ENCODE measurements around the gene DMD. TPM values are rescaled to one million over a fixed set of nuclear protein-coding genes. Genes with fewer than 3 reads are reported as not detected.

The DMD gene
- total and polyA plus RNA-seq, 2 donors (not counting 1 experiment from before 2014, with no cell fraction given): 2.0 to 51.8 TPM

DNA sequence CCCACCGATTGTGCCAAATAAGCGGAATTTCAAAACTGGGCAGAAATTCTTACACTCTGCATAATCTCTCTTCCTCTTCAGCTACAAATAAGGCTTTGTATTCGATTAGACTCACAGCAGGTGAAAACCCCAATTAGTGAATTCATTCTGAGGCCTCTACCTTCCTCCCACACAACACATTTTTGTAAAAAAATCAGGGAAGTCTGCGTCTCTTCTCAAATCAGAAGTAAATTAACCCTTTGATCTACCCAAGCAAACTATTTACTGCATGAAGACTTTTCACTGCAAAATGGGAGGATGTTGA lies 1938.9 kb downstream of the DMD start:
- no peaks in the 10 kb centered on the region for H3K9me3 ChIP-seq (ENCODE audit: control extremely low read depth in 1 of 3, control insufficient read depth in 2 of 3, insufficient read depth in 1 of 3, low read length in 2 of 3)
- H3K4me1 ChIP-seq (ENCODE audit: control insufficient read depth in 2 of 2, insufficient read depth in 2 of 2, low read length in 2 of 2): no peaks in the 10 kb centered on the region
- no peak overlapping the region for H3K4me2 ChIP-seq (replicated peaks; ENCODE audit: low read depth, low read length, poor library complexity, severe bottlenecking)
- no peaks in the 10 kb centered on the region for H3K79me2 ChIP-seq (ENCODE audit: control insufficient read depth, insufficient read depth, low read length)
- no peak for DNase-seq
- H3K27me3 ChIP-seq (replicated peaks in 1 of 4; ENCODE audit: control extremely low read depth in 1 of 4, control insufficient read depth in 3 of 4, insufficient read depth in 4 of 4, low read length in 3 of 4): peaks cover 0 to 4% (median 1%) of the 10 kb centered on the region in 4 experiments
- H3K4me1 Mint-ChIP-seq: peaks cover 4% of the 10 kb centered on the region
- H3K27ac ChIP-seq (ENCODE audit: low read length in 2 of 2): no peak overlapping the region
- POLR2A ChIA-PET: no interaction called here
- H3K27me3 Mint-ChIP-seq: no peaks in the 10 kb centered on the region
- H3K9ac ChIP-seq (ENCODE audit: low read length): no peak overlapping the region
- H3K4me3 Mint-ChIP-seq: no peak overlapping the region
- TF ChIP-seq EZH2 (IDR thresholded peaks at IDR 0.05; ENCODE audit: borderline replicate concordance, insufficient read depth, low read depth, low read length, poor library complexity, severe bottlenecking) (no peak), CTCF (IDR thresholded peaks at IDR 0.05) (no peak)
- CTCF ChIA-PET: interaction anchor here (1.5 kb wide), 1 partner anchor 60 kb away, joined by 4 read pairs; no protein-coding TSS in a partner anchor
- H2AFZ ChIP-seq (ENCODE audit: insufficient read depth, low read depth, low read length, poor library complexity, severe bottlenecking): no peak overlapping the region
- H3K27ac Mint-ChIP-seq: no peak overlapping the region
- no peaks in the 10 kb centered on the region for H3K9me3 Mint-ChIP-seq (ENCODE audit: insufficient read depth)
- H3K36me3 ChIP-seq (replicated peaks in 1 of 2; ENCODE audit: control extremely low read depth in 1 of 2, control insufficient read depth in 1 of 2, extremely low read depth in 1 of 2, insufficient read depth in 2 of 2, low read length in 1 of 2): no peaks in the 10 kb centered on the region
- no CpG with 5 or more reads among the region's 4 CpGs for WGBS (ENCODE audit: insufficient coverage)
- H4K20me1 ChIP-seq (ENCODE audit: control insufficient read depth, insufficient read depth, low read length, poor library complexity, severe bottlenecking): no peaks in the 10 kb centered on the region
- H3K4me3 ChIP-seq (ENCODE audit: control extremely low read depth in 1 of 5, extremely low read depth in 1 of 5, insufficient read depth in 1 of 5, low read depth in 2 of 5, low read length in 4 of 5): no peak overlapping the region
- intact Hi-C loops (cut with micrococcal nuclease): no loop called here
- no peak for ATAC-seq (ENCODE audit: low read depth)

GRCh38 chrX:31271615-31272471 lies 1939.5 kb downstream of the DMD start:
- Mint-ChIP-seq H3K4me3 (no peak overlapping the region), H3K4me1 (peaks cover 4% of the 10 kb centered on the region), H3K9me3 (ENCODE audit: insufficient read depth) (no peaks in the 10 kb centered on the region), H3K27me3 (no peaks in the 10 kb centered on the region), H3K27ac (no peak overlapping the region)
- H3K9me3 ChIP-seq (ENCODE audit: control extremely low read depth in 1 of 3, control insufficient read depth in 2 of 3, insufficient read depth in 1 of 3, low read length in 2 of 3): no peaks in the 10 kb centered on the region
- H3K27me3 ChIP-seq (replicated peaks in 1 of 4; ENCODE audit: control extremely low read depth in 1 of 4, control insufficient read depth in 3 of 4, insufficient read depth in 4 of 4, low read length in 3 of 4): peaks cover 0 to 4% (median 1%) of the 10 kb centered on the region in 4 experiments
- no CpG with 5 or more reads among the region's 7 CpGs for WGBS (ENCODE audit: insufficient coverage)
- no peaks in the 10 kb centered on the region for H3K79me2 ChIP-seq (ENCODE audit: control insufficient read depth, insufficient read depth, low read length)
- ATAC-seq (ENCODE audit: low read depth) (no peak), DNase-seq (no peak)
- no peaks in the 10 kb centered on the region for H3K4me1 ChIP-seq (ENCODE audit: control insufficient read depth in 2 of 2, insufficient read depth in 2 of 2, low read length in 2 of 2)
- H3K36me3 ChIP-seq (replicated peaks in 1 of 2; ENCODE audit: control extremely low read depth in 1 of 2, control insufficient read depth in 1 of 2, extremely low read depth in 1 of 2, insufficient read depth in 2 of 2, low read length in 1 of 2): no peaks in the 10 kb centered on the region
- no peaks in the 10 kb centered on the region for H4K20me1 ChIP-seq (ENCODE audit: control insufficient read depth, insufficient read depth, low read length, poor library complexity, severe bottlenecking)
- POLR2A ChIA-PET: no interaction called here
- no peak overlapping the region for H3K9ac ChIP-seq (ENCODE audit: low read length)
- TF ChIP-seq EZH2 (IDR thresholded peaks at IDR 0.05; ENCODE audit: borderline replicate concordance, insufficient read depth, low read depth, low read length, poor library complexity, severe bottlenecking): no peak
- TF ChIP-seq CTCF (IDR thresholded peaks at IDR 0.05): no peak
- CTCF ChIA-PET: interaction anchor here (1.1 to 1.5 kb wide), 2 partner anchors 20 to 60 kb away, joined by 3 to 4 read pairs; no protein-coding TSS in a partner anchor
- no peak overlapping the region for H3K27ac ChIP-seq (ENCODE audit: low read length in 2 of 2)
- H3K4me3 ChIP-seq (ENCODE audit: control extremely low read depth in 1 of 5, extremely low read depth in 1 of 5, insufficient read depth in 1 of 5, low read depth in 2 of 5, low read length in 4 of 5): no peak overlapping the region
- no peak overlapping the region for H3K4me2 ChIP-seq (replicated peaks; ENCODE audit: low read depth, low read length, poor library complexity, severe bottlenecking)
- intact Hi-C loops (cut with micrococcal nuclease): no loop called here
- H2AFZ ChIP-seq (ENCODE audit: insufficient read depth, low read depth, low read length, poor library complexity, severe bottlenecking): no peak overlapping the region
